ENCODE results near the gene DENND2A. TPM values are rescaled to one million over a fixed set of nuclear protein-coding genes. Genes with fewer than 3 reads are reported as not detected.
"Not testable (repeated sequence)": the region's sequence is repeated elsewhere in the genome, so short reads cannot be mapped to it uniquely, and the experiment has no call there.

DENND2A gene
- total RNA-seq, 4 donors from 2014 or later = 25.2 to 83.5 (median 46.5) TPM

DNA sequence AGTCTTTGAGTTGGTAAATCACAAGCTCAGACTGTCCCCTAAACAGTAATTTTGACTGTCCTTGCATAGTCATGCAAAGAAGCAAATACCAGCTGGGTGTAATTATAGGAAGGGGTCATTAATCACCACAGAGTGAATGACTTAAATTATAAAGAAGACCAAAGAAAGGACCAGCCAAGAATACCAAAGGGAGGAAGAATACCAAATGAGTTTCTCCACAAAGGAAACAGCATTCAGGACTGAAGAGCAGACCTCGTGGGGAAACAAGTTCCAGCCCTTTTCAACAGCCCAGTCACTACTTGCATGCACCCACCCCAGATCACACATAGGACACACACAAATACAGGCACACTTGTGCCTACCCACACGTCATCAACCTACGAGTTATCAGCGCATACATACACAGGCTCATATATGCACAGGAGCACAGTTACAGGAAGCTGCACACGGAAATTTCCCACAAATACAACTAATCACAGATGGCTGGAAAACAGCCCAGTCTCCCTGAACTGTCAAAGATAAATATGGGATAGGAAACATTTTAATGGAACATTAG, 77.6 kb downstream of the DENND2A start:
- Histone ChIP-seq H3K4me3 (no peak overlapping the region), H3K9me3 (no peaks in the 10 kb centered on the region), H3K36me3 (peaks cover 0 to 39% of the 10 kb centered on the region in 2 donors), H3K27ac (peak overlapping the region in 3 of 4 donors; percentile 9 to 38 (median 13)), H3K4me1 (peaks cover 7 to 66% (median 20%) of the 10 kb centered on the region in 3 donors), H3K27me3 (no peaks in the 10 kb centered on the region)
- 58 to 67% methylated on average over 5 of the region's 5 CpGs for WGBS, 2 donors (ENCODE audit: low coverage in 1 of 2)
- no peak for ATAC-seq
- TF ChIP-seq POLR2A (IDR thresholded peaks at IDR 0.05) (no peak), POLR2AphosphoS5 (IDR thresholded peaks at IDR 0.05) (no peak), EP300 (IDR thresholded peaks at IDR 0.05) (no peak)
- TF ChIP-seq, protein P1, sequence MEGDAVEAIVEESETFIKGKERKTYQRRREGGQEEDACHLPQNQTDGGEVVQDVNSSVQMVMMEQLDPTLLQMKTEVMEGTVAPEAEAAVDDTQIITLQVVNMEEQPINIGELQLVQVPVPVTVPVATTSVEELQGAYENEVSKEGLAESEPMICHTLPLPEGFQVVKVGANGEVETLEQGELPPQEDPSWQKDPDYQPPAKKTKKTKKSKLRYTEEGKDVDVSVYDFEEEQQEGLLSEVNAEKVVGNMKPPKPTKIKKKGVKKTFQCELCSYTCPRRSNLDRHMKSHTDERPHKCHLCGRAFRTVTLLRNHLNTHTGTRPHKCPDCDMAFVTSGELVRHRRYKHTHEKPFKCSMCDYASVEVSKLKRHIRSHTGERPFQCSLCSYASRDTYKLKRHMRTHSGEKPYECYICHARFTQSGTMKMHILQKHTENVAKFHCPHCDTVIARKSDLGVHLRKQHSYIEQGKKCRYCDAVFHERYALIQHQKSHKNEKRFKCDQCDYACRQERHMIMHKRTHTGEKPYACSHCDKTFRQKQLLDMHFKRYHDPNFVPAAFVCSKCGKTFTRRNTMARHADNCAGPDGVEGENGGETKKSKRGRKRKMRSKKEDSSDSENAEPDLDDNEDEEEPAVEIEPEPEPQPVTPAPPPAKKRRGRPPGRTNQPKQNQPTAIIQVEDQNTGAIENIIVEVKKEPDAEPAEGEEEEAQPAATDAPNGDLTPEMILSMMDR (IDR thresholded peaks at IDR 0.05) = no peak

DNA sequence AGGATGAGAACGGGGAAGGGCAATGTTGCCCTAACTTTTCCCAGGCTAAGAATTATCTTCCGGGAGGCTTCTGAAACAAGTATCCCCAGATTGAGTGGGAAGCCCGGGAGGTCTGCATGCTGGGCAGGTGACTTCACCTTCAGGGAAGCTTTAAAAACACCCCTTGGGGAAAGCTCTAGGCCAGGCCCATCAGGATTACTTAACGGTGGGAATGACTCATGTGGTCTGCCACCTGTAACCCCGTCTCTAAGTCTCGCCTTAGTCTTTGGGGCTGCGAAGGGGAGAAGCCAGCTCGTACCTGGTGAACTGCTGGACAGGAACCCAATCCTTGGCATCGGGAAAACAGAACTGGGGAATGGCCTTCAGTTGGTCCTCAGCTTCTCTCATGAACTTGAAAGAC, 81.2 kb downstream of the DENND2A start:
- peaks cover 0 to 30% (median 4%) of the 10 kb centered on the region in 3 donors for H3K4me1 ChIP-seq
- no peak overlapping the region for H3K4me3 ChIP-seq
- WGBS, 2 donors (ENCODE audit: low coverage in 1 of 2) = 77 to 87% methylated on average over 5 to 6 of the region's 9 CpGs
- H3K36me3 ChIP-seq = peaks cover 0 to 67% of the 10 kb centered on the region in 2 donors
- peak overlapping the region in 3 of 4 donors; percentile 42 to 65 (median 57) for H3K27ac ChIP-seq
- TF ChIP-seq, protein P1 (IDR thresholded peaks at IDR 0.05) = no peak
- TF ChIP-seq EP300 (IDR thresholded peaks at IDR 0.05) (no peak), POLR2A (IDR thresholded peaks at IDR 0.05) (no peak), POLR2AphosphoS5 (IDR thresholded peaks at IDR 0.05) (no peak)
- no peaks in the 10 kb centered on the region for H3K9me3 ChIP-seq
- no peaks in the 10 kb centered on the region for H3K27me3 ChIP-seq
- ATAC-seq = no peak

DNA sequence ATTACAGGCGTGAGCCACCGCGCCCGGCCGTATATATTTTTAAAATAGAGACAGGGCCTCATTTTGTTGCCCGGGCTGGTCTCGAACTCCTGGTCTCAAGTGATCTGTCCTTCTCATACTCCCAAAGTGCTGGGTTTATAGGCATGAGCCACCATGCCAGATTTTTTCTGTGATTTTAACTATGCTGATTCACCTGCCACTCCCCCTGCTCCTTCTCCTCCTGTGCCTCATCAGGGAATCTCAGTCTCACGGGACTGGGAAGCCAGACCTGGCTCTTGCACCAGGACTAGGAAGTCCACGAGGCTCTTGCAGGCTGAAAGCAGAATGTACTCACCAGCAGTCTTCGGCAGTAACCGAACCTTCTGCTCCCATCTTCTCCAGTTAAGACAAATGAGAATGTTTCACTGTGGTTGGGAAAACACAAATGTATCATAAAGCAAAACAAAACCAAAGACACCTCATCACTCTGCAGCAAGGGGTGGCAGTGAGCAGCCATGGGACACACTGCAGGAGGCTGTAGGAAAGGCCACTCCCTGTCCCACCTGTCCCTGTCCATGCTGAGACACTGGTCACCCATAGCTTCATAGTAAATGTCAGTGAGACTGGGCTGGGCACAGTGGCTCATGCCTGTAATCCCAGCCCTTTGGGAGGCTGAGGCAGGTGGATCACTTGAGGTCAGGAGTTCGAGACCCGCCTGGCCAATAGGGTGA, 82.6 kb downstream of the DENND2A start:
- Histone ChIP-seq H3K9me3 (no peaks in the 10 kb centered on the region), H3K36me3 (peaks cover 0 to 77% of the 10 kb centered on the region in 2 donors), H3K27ac (peak overlapping the region in 3 of 4 donors; percentile 9 to 57 (median 9)), H3K4me1 (peaks cover 0 to 20% (median 0%) of the 10 kb centered on the region in 3 donors), H3K27me3 (no peaks in the 10 kb centered on the region), H3K4me3 (no peak overlapping the region)
- WGBS, 2 donors (ENCODE audit: low coverage in 1 of 2) = 80 to 90% methylated on average over 1 to 5 of the region's 13 CpGs
- ATAC-seq = no peak
- no peak for TF ChIP-seq EP300 (IDR thresholded peaks at IDR 0.05)
- no peak for TF ChIP-seq POLR2AphosphoS5 (IDR thresholded peaks at IDR 0.05)
- TF ChIP-seq POLR2A (IDR thresholded peaks at IDR 0.05) = no peak
- TF ChIP-seq, protein P1 (IDR thresholded peaks at IDR 0.05) = no peak

DNA sequence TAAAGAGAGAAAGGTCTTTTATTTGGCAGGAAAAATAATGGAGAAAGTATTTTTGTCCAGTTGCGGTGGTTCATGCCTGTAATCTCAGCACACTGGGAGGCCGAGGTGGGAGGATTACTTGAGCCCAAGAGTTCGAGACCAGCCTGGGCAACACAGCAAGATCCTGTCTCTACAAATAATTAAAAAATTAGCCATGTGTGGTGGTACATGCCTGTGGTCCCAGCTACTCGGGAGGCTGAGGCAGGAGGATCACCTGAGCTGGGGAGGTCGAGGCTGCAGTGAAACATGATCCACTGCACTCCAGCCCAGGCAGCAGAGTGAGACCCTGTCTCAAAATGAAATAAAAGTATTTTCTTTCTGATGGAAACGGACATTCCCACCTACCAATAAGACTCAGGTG, 83.5 kb downstream of the DENND2A start:
- H3K9me3 ChIP-seq = no peaks in the 10 kb centered on the region
- no peak overlapping the region for H3K4me3 ChIP-seq
- no peaks in the 10 kb centered on the region for H3K27me3 ChIP-seq
- H3K4me1 ChIP-seq = peaks cover 0 to 21% (median 0%) of the 10 kb centered on the region in 3 donors
- TF ChIP-seq POLR2AphosphoS5 (IDR thresholded peaks at IDR 0.05) (no peak), POLR2A (IDR thresholded peaks at IDR 0.05) (no peak)
- H3K27ac ChIP-seq = no peak overlapping the region
- WGBS, 2 donors (ENCODE audit: low coverage in 1 of 2) = 93 to 95% methylated on average over 6 of the region's 6 CpGs
- H3K36me3 ChIP-seq = peaks cover 0 to 69% of the 10 kb centered on the region in 2 donors
- no peak for ATAC-seq

DNA sequence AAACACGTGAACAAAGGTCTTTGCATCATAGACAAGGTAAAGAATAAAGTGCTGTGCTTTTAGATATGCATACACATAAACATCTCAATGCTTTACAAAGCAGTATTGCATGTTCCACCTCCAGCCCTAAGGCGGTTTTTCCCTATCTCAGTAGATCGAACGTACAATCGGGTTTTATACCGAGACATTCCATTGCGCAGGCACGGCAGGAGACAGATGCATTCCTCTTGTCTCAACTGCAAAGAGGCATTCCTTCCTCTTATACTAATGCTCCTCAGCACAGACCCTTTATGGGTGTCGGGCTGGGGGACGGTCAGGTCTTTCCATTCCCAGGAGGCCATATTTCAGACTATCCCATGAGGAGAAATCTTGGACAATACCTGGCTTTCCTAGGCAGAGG, 87.4 kb downstream of the DENND2A start:
- 86% methylated on average over 10 of the region's 10 CpGs; no CpG with 5 or more reads in 1 of the 2 donors for WGBS, 2 donors (ENCODE audit: low coverage in 1 of 2)

More for the DNA sequence above, 87.4 kb downstream of the DENND2A start:
- H3K36me3 ChIP-seq = peaks cover 0 to 49% of the 10 kb centered on the region in 2 donors
- not testable (repeated sequence) for ATAC-seq, H3K27me3 ChIP-seq, H3K9me3 ChIP-seq, H3K4me3 ChIP-seq
- H3K27ac ChIP-seq = peak overlapping the region in 1 of 4 donors; percentile 65
- peaks cover 0 to 14% (median 0%) of the 10 kb centered on the region in 3 donors for H3K4me1 ChIP-seq

Measured in gastroesophageal sphincter (tissue), 4 donors.